GM12801 (cell line): ENCODE results near the gene UCP2.

Experiments used
- TF ChIP-seq, protein P1 (sequence below): IDR thresholded peaks from one replicate; pipeline ENCODE4 v1.5.1; 2011; ENCODE audit warnings: control low read depth; ENCODE audit not compliant: insufficient read length; ENCODE audit errors: extremely low read depth

Gene UCP2

DNA sequence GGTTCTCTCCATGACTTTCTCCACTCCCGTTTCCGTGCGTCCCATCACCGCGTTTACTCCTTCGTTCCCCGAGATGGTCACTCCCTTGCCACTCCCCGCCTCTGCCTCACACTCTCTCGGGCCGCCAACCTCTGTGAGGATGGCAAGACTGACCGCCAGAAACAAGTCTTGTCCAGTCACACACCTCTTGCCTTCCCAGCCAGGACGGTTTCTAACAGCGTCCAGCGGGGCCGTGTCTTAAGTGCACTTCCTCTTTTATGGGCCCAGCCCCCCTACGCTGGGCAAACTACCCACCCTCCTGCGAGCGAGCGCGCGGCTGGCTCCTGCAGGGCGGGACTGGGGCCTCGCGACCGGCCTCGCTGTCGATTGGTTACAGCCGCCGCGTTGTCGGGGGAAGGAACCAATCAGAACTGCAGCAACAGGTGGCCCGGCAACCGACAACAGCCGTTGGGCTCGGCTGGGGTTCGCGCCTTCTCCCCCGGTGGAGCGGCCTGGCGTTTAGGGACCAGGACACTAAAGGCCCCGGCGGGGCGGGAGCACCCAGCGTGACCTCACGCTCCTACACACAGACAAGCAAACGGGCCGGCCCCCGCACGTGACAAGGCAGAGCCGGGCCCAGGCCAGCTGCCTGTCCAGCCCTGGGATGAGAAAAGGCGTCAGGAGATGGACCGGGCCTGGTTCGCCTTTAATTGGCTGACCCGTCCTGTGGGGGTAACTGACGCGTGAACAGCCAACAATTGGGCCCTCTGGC is 522 bp upstream of the UCP2 start:
- TF ChIP-seq, protein P1, sequence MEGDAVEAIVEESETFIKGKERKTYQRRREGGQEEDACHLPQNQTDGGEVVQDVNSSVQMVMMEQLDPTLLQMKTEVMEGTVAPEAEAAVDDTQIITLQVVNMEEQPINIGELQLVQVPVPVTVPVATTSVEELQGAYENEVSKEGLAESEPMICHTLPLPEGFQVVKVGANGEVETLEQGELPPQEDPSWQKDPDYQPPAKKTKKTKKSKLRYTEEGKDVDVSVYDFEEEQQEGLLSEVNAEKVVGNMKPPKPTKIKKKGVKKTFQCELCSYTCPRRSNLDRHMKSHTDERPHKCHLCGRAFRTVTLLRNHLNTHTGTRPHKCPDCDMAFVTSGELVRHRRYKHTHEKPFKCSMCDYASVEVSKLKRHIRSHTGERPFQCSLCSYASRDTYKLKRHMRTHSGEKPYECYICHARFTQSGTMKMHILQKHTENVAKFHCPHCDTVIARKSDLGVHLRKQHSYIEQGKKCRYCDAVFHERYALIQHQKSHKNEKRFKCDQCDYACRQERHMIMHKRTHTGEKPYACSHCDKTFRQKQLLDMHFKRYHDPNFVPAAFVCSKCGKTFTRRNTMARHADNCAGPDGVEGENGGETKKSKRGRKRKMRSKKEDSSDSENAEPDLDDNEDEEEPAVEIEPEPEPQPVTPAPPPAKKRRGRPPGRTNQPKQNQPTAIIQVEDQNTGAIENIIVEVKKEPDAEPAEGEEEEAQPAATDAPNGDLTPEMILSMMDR = no peak

DNA sequence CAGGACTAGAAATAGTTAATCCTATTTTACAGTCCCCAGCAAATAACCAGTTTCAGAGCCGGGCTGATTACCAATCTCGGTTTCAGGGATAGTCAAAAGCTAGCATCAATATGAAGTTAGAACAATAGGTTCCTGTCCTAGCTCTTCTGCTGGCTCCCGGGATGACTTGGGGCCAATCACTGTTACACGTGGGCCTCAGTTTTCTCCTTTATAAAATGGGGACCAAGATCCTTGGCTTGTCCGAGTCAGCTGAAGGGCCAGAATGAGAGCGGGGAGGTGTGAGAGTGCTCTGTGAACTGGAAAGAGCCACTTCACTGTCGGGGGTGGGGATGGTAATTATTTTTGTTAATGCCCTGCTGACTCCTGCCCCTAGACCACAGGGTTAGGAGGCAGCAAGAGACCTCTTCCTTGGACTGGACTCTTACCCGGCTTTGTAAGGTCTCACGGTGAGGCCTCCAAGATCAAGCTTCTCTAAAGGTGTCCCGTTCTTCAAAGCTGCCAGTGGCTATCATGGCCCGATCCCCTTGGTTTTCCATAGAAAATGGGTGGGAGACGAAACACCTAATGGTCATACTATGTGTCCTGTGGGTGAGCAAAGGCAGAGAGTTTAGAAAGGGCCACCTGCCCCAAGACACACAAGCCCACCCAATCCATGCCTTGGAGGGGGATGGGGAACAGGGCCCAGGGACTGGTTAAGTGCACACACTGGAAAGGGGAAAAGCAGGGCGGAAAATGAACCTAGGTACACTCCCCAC is 1.4 kb downstream of the UCP2 start:
- TF ChIP-seq, protein P1 = no peak

DNA sequence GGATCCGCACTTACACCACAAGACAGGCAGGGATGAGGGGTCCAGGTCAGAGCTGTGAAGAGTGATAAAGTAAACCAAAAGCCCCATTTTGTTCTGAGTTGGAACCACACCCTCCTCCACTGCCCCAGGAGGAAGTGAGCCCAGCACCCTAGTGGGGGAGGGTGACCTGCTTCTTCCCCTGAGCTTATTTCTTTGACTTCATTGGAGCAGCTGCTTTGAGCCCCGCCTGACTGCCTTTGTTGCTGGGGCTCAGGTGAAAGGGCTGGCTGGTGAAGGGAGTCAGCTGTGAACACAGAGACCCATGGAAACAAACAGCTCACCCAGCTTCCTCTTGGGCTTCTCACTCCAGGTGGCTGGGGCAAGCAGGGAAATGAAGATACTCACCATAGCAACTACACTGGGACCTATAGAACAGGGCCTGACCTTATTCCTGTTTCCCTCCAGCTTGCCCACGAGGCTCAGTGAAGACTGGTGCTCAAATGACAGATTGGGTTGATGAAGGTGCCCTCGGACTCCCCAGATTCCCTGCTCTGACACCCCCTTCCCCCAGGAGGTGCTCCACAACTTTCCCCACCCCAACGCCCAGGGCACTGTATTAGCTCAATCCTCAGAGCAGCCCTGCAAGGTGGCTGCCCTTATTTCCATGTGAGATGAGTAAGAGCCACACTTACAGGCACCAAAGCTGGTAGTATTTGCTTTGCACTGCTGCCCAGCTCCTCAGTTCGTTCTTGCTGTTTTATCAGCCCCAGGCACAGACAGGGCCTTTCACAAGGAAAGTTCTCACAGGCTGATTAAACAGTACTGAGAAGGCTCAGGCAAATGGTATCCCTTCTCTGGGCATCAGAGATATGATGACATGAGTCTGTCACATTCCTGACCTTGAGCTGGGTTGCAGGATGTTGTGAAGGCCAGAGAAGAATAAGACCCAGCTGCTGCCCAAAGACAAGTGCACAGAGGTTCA is 2.4 kb downstream of the UCP2 start:
- TF ChIP-seq, protein P1 = no peak

DNA sequence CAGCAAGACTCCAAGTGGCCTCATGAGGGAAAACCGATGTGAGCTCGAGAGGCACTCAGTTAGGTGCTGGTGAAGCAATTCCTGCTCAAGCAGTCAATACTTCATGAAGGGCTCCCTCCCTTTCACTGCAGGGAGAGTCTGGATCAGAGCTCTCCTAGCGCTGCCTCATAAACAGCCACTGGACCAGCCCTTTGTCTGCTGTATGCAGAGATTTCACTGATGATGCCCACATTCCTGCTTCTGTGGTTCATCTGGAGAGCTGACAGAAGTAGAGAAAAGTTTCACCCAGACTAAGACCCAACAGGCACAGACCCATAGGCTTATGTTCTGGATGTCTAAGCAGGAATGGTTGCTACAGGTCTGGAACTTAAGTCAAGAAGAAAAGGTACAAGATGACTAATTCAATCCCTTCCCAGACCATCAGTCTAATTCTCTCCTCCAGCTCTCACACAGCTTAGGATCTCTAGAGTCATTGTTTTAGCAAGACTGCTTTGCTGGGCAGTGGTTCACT is 4.0 kb downstream of the UCP2 start:
- TF ChIP-seq, protein P1 = no peak

DNA sequence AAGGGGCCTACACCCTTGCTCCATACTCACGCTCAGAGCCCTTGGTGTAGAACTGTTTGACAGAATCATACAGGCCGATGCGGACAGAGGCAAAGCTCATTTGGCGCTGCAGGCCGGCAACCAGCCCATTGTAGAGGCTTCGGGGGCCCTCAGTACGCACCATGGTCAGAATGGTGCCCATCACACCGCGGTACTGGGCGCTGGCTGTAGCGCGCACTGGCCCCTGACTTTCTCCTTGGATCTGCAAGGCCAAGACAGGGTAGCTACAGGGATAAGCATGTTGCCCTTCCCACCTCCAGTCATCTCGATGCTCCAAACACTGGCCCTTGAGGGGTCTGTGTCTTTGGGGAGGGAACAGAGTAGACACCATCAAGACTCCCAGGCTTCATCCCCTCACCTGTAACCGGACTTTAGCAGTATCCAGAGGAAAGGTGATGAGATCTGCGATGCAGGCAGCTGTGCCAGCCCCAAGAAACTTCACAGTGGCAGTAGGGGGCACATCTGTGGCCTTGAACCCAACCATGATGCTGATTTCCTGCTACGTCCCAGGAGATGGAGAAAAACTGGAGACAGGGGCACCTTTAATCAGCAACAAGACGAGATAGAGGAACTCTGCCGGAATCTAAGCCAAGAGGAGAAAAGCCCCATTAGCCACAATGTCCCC is 4.7 kb downstream of the UCP2 start:
- TF ChIP-seq, protein P1 = no peak

DNA sequence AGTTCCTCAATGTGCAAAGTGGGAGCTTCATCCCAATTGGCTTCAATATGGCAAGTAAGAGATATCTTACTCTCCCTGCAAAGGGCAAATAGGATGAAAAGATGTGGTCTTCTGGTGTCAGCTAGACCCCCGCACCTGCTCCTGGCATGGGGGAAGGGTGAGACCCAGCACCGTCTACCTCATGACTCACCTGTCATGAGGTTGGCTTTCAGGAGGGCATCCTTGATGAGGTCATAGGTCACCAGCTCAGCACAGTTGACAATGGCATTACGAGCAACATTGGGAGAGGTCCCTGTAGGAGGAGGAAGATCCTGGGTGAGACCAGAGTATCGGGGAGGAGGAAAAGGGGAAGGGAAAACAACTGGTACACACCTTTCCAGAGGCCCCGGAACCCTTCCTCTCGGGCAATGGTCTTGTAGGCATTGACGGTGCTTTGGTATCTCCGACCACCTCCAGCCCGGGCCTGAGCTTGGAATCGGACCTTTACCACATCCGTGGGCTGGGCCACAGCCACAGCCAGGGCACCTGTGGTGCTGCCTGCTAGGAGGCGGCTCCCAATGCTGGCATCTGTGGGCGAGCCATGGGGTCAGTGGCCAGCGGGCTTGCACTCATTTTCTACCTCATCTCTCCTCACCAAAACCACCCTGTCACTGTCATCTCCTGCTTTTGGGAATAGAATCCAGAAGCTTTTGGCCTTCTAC is 6.0 kb downstream of the UCP2 start:
- TF ChIP-seq, protein P1 = no peak
